NCI-H2227 (cell line): Measurements from ENCODE around the gene WWC1.
"Not testable (repeated sequence)": the region's sequence is repeated elsewhere in the genome, so short reads cannot be mapped to it uniquely, and the experiment has no call there.

Source experiments
- DNase-seq: peaks from one replicate; lab custom pipeline; 2025; ENCODE audit not compliant: unreplicated experiment; lab: John Stamatoyannopoulos, UW

The WWC1 gene

DNA sequence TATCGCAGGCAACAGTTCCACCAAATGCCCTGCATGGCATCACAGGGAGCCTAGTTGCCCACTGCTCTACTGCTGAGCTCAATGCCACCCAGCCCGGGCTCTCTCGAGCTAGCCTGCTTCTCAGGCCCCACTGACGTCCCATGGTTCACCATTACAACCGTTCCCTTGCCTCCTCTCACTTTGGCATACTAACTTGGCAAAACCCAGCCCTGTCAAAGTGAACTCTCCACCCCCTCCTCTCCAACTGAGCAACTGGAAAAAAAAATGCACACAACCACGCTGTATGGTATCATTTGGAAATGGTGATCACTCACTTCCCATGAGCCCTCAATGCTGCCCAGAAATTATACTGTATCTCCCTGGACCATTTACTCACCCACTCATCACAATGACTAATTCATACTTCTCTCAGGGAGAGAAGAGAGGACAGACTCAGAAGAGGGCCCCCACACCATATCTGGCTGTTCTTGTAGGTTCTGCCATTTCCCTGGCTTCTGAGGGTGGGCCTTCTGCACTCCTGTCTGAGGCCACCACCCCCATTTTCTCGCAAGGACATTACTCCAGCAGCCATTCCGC is 143.4 kb downstream of the WWC1 start:
- DNase-seq, result no peak

DNA sequence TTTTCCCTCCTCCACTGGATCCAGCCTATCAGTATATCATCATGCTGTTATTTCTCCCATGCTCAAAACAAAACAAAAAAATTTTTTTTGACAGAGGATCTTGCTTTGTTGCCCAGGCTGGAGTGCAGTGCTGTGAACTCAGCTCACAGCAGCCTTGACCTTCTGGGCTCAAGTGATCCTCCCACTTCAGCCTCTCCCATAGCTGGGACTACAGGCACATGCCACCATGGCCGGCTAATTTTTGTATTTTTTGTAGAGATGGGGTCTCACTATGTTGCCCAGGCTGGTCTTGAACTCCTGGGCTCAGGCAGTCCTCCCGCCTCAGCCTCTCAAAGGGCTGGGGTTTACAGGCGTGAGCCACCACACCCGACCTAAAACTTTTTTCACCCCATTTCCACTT is 143.9 kb downstream of the WWC1 start:
- not testable (repeated sequence) for DNase-seq

DNA sequence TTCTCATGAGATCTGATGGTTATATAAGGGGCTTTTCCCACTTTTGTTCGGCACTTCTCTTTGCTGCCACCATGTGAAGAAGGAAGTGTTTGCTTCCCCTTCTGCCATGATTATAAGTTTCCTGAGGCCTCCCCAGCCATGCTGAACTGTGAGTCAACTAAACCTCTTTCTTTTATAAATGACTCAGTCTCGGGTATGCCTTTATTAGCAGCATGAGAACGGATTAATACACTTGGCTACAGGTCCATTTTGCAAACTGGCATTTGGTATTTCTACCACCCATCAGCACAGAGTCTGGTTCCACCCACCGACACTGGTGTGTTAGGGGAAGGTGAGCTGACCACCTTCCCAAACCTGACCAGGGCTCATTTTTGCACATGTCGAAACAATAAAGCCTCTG is 146.9 kb downstream of the WWC1 start:
- no peak for DNase-seq

DNA sequence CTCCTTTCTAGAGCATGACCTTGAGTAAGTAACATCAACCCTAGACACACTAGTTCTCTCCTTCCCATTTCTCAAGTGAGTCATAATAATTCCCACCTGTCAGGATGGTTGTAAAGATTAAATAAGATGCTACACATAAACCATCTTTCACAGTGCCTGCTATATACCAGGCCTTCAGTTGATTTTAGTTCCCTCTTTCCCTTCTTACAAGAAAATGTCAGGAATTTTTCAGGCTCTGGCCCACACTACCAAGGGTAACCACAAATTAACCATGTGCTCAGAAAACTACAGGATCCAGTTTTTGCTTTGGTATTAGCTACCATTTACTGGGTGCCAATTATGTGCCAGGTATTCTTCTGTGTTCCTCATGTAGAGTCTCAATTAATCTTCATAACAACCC is 152.1 kb downstream of the WWC1 start:
- no peak for DNase-seq

DNA sequence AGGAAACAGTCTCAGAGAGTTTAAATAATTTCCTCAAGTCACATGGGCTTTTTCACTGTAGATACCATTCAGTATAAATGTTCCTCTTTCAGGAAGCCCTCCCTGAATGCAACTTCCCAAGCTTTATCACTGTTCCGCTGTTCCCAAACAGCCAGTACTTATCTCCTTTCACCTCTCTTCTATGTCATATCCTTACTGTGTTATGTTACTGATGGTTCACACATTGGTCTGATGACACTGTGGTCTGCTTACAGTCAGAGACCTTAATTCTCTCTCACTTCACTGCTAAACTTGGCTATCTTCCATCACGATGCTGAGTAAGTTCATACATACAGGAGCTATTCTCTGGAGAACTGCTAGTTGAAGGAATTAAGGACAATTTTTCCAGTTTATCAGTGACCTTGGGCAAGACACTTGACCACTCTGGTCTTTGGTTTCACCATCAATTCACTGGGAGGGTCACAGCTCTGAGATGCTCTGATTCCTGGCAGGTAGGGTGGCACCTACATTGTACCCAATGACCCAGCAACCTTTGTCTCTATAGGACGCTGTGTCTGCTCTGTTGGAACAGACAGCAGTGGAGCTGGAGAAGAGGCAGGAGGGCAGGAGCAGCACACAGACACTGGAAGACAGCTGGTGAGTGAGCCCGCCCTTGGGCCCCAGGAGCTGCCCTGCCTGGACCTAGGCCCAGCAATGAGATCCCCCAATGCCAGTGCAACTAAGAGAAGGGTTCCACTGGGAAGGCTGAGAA is 152.7 kb downstream of the WWC1 start:
- DNase-seq, result no peak

DNA sequence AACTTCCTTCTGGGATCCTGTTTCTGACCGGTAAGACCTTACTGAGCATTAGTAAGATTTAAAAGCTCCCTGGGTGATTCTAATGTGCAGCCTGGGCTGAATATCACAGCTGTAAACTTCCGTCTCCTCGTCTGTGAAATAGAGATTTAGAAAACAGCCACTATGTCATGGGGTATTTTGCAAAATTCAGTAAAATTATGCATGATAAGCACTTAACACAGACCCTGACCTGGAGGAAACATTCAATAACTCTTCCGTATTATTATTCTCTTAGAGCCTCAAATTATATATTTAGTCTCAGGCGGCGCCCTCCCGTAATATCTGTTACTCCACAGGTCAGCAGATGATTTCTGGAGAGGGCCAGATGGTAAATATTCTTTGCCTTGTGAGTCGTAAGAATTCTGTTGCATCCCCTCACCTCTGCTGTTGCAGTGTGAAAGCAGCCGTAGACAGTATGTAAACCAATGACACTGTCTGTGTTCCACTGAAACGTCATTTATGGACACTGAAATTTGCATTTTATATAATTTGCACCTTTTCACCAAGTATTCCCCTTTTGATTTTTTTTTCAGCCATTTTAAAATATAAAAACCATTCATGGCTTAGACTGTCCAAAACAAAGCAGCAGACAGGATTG is 155.7 kb downstream of the WWC1 start:
- peak; percentile 45 for DNase-seq

DNA sequence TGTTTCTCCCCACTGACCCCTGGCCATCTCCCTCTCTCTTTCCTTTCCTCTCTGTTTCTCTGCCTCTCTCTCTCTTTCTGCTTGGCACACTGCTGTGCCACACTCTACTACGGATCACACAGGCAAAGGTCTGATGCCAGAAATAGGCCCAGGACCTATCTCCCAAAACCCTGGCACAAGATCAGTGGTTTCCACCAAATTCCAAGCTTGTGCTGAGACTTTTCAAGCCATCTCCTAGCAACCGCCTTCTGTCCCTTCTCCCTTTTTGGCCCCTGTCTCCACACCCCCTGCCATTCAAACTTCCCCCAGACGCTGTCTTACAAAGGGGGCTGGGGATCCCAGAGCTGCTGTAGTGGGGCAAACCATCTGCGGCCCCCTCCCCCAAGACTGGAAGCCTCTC is 156.4 kb downstream of the WWC1 start:
- no peak for DNase-seq

DNA sequence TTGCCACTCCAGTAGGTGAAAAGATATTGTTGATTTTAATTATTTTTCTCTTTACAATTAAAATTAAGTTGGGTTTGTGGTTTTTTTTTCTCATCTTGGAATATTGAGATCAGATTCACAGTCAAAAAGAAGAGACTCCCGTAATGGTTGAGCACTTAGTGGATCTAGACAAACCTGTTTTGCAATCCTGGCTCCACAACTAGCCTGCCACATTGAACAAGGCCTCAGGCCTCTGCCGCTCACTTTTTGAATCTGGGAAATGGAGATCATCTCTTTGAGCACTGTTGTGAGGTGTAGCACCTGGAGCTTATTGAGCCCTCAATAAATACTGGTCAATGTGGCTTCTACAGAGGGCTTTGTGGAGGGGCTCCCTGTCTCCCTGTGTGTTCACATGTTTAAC is 157.7 kb downstream of the WWC1 start:
- no peak for DNase-seq

DNA sequence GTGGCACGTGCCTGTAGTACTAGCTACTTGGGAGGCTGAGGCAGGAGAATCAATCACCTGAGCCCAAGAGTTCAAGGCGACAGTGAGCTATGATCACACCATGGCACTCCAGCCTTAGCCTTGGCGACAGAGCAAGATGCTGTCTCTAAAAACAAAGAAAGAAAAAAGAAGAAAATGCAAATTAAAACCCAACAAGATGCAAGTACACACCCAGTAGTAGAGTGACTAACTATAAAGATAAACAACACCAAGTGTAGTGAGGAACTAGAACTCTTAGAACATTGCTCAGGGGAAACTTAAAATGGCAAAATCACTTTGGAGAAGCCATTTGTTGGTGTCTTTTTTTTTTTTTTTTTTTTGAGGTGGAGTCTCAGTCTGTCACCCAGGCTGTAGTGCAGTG is 160.1 kb downstream of the WWC1 start:
- DNase-seq, result no peak

DNA sequence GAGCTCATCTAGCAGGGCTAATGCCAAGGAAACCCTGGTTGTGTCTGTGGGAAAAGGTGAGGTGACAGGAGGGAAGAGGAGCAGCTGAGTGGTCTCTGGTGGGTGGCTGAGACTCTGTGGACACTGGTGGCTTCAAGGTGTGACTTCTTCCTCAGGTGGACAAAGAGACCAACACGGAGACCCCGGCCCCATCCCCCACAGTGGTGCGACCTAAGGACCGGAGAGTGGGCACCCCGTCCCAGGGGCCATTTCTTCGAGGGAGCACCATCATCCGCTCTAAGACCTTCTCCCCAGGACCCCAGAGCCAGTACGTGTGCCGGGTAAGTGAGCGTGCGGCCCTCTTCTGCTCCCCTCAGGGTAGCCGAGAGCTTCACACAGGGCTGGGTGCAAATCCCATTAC is 163.8 kb downstream of the WWC1 start:
- DNase-seq, result no peak

DNA sequence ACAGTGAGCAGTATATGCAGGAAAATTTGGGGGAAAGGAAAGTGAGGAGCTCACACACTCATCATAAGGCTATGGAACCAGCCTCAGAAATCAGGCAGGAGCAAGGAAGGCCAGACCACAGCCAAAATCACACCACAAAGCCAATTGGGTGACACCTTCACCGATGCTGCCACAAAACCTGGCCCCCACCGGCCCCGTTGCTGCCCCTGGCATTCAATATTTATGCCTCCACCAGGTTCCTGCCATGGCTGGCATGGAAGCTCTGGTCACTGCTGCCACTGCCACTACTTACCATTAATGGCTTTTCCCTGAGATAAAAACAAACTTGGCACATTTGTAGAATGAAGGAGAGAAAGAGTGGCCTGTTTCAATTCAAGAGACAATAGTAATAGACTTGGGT is 166.1 kb downstream of the WWC1 start:
- DNase-seq, result no peak

DNA sequence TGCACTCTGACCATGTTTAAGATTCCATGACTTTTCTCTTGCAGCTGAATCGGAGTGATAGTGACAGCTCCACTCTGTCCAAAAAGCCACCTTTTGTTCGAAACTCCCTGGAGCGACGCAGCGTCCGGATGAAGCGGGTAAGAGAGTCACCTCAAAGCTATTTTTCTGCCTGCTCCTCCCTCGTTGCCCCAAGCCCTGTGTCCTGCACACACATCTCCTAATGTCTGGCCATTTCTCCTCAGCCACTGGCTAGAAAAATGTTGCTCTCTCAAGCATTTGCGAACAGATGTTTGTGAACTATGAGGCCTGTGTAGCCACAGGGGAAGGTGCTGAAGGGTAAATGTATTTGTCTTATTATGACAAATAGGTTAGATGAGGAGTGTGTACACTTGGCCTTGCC is 169.2 kb downstream of the WWC1 start:
- DNase-seq, result no peak

DNA sequence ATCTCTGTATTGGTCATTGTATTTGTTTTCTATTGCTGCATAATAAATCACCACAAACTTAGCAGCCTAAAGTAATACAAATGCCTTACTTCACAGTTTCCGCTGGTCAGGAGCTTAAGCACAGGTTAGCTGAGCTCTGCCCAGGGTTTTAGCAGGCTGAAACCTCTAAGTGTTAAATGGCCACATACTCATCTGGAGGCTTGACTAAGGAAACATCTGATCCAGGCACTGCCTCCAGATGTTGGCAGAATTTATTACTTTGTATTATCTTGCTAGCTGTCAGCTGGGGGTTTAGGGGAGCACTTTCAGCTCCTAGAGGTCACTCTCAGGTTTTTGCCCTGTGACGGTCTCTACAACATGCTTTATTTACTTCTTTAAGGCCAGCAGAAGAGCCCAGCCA is 171.6 kb downstream of the WWC1 start:
- DNase-seq, result no peak

DNA sequence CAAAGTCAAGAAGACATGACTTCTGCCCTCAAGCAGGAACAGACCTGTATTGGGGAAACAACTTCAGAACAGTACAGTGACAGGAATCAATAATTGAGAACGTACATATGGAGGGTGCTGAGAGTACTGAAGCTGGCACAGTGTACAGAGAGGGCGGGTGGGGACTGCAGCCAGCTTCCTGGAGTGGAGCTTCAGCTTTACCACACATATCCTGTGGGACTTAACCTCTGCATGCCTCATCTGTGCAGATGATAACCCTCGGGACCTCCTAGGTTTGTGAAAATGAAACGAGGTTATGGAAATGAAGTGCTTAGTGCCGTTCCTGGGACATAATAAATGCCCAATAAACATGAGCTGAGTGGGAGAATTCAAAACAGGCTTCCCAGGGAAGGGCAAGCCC is 172.8 kb downstream of the WWC1 start:
- no peak for DNase-seq

DNA sequence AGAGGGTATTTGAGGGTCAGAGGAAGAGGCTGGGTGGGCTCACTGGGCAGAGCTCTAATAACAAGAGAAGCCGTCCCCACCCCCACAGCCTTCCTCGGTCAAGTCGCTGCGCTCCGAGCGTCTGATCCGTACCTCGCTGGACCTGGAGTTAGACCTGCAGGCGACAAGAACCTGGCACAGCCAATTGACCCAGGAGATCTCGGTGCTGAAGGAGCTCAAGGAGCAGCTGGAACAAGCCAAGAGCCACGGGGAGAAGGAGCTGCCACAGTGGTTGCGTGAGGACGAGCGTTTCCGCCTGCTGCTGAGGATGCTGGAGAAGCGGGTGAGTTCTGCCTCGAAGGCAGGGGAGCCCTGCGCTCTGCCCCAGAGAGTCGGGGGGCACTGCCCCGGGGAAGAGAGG is 173.2 kb downstream of the WWC1 start:
- no peak for DNase-seq

DNA sequence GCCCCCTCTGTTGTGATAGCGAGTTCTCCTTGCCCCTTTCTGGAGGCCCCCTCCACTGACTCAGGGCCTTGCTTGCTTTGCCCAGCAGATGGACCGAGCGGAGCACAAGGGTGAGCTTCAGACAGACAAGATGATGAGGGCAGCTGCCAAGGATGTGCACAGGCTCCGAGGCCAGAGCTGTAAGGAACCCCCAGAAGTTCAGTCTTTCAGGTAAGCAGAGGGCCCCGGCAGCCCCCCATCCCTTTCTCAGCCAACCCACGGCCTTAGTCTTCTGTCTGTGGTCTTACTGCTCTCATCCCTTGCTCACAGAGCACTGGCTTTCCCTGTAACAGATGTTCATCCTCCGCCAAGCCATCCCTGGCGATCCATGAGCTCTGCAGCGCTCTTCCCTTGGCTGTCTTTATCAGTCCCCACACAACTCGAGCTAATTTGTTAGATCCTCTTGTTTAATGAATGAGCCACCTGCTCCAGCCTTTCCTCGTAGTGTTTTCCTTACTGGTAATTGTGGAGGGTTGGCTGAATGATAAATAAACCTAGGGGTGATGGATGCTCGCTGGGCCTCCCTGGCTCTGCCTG is 176.4 kb downstream of the WWC1 start:
- DNase-seq, result no peak

DNA sequence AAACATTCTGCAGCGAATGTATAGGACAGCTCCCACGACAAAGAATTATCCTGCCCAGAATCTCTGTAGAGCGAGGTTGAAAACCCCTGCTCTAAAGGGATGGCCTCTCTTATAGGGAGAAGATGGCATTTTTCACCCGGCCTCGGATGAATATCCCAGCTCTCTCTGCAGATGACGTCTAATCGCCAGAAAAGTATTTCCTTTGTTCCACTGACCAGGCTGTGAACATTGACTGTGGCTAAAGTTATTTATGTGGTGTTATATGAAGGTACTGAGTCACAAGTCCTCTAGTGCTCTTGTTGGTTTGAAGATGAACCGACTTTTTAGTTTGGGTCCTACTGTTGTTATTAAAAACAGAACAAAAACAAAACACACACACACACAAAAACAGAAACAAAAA is 177.4 kb downstream of the WWC1 start:
- no peak for DNase-seq

DNA sequence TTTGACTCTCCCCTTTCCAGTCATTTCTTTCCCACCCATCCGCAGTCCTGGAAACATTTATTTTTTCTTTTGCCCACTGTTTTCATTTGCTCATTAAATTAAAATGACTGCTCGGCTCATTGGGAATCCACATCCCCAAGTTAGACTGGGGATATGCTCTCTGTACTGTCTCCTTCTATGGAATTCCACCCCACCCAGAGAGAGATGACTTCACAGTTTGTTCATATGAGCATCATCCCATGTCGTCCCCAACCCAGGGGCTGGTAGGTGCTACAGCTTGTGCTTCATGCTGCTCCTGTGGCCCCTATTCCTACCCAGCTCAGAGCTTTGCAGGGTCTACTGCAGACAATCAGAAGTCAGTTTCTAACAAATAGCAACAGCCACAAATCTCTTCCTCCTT is 178.4 kb downstream of the WWC1 start:
- DNase-seq, result no peak

DNA sequence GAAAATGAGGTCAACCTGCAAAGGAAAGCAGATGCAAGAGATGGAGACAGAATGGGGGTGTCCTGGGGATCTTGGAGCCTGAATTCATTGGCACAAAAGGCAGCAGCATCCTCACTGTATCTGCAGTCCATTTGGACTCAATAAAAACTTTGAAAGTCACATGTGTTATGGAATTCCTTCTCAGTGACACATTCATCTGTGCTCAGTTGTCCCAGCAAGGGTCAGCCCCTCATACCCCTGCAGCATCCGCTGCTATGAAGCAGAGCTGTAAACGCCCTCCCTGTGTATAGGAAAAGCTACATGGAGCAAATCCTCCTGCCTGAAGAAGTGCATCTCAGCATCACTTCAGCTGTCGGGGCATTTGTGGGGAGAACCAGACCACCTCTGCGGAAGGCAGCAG is 180.3 kb downstream of the WWC1 start:
- DNase-seq, result no peak

DNA sequence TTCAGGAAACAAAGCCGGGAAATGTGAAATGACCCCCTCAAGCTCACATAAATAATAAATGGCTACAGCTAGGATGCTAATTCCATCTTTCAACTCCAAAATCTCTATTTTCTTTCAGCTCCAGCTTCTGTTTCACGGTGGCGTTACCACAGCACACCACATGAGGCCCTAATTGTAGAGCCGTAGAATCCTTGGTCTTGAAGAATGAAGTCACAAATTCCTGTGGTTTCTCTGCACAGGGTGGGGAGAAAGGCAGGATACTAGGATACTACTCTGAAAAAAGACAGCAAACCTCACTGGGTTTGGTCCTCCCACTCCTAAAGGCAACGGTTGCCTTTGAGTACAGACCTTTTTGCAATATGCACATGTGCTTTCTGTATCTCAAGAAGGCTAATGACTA is 180.9 kb downstream of the WWC1 start:
- no peak for DNase-seq

DNA sequence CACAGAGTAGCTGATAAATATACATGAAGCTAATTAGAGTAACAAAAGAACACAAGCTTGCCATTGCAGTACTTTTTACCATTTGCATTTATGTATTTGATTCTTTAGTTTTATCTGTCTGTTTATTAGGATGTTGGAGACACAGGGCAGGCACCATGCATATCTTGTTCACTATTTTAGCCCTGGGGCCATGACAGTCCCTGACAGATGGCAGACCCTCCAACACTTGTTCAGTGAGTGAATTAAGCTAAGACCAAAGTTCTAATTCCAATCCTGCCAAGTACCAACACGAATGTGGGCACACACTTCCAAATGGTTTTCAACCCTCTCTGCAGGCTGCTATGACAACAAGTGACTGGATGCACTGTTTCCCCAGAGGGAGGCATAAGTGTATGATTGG is 182.9 kb downstream of the WWC1 start:
- DNase-seq, result no peak

DNA sequence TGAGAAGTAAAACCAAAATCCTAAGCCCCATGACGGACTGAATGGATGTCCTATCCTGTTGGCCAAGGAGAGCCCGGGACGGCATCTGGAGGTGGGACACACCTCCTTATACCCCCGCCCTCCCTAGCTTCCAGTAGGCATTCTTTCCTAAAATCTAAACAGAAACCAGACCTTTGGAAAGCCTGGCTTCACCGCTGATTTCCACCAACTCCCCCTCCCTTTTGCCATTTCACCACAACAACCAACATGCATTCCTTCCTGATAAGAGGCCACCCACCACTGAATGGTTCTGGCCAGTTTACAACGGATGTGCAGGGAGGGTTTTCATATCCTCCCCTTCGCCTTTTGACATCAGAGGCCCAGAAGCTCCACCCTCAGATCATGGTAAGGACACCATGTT is 185.6 kb downstream of the WWC1 start:
- no peak for DNase-seq
